Upper lobe of left lung (tissue), 6 donors: Measurements from ENCODE around the gene MRM3. TPM values are rescaled to one million over a fixed set of nuclear protein-coding genes. Genes with fewer than 3 reads are reported as not detected.

Source experiments
- ATAC-seq, 2 donors: fragments of 200-7000 bp; cut with Tn5 transposase; one replicate each; pipeline ENCODE4 v1.9.1; 2022; ENCODE audit warnings: mild to moderate bottlenecking in 2 of 2, moderate library complexity in 2 of 2; ENCODE audit not compliant: low FRiP score in 2 of 2
- DNase-seq, 2 donors: peaks; one replicate each; pipeline ENCODE4 v3.0.0-alpha.2; 2019 to 2020
- H3K27ac ChIP-seq, 4 donors: fragments of 200-600 bp; sonication (generic); one replicate each; pipeline ENCODE4 v1.5.1; 2016 to 2019
- H3K27me3 ChIP-seq, 4 donors: fragments of 200-600 bp; sonication (generic); one replicate each; pipeline ENCODE4 v1.5.1; 2017 to 2019
- H3K36me3 ChIP-seq, 4 donors: fragments of 200-600 bp; sonication (generic); one replicate each; pipeline ENCODE4 v1.5.1; 2016 to 2019
- H3K4me1 ChIP-seq, 4 donors: fragments of 200-600 bp; sonication (generic); one replicate each; pipeline ENCODE4 v1.5.1; 2018 to 2019
- H3K4me3 ChIP-seq, 4 donors: fragments of 200-600 bp; sonication (generic); one replicate each; pipeline ENCODE4 v1.5.1; 2017 to 2019; ENCODE audit warnings: mild to moderate bottlenecking in 2 of 4, moderate library complexity in 1 of 4
- H3K9me3 ChIP-seq, 4 donors: fragments of 200-600 bp; sonication (generic); one replicate each; pipeline ENCODE4 v1.5.1; 2018 to 2019
- CTCF ChIP-seq, 6 experiments: fragments of 450-650 bp in 4 of 6; fragments of 200-600 bp in 2 of 6; sonication (generic) in 2 of 6; IDR thresholded peaks; one replicate each; pipeline ENCODE4 v1.5.1; 2016 to 2019; ENCODE audit warnings: antibody characterized with exemption in 6 of 6
- EP300 ChIP-seq, 4 donors: sonication (generic); formaldehyde crosslinking; IDR thresholded peaks; one replicate each; pipeline ENCODE4 v1.5.1; 2017; ENCODE audit warnings: antibody characterized with exemption in 4 of 4, control low read depth in 2 of 4
- POLR2A ChIP-seq, 4 donors: fragments of 450-650 bp; IDR thresholded peaks; one replicate each; pipeline ENCODE4 v1.5.1; 2016 to 2017; ENCODE audit warnings: antibody characterized with exemption in 4 of 4, mild to moderate bottlenecking in 2 of 4
- POLR2AphosphoS5 ChIP-seq, 2 donors: sonication (generic); formaldehyde crosslinking; IDR thresholded peaks; one replicate each; pipeline ENCODE4 v1.5.1; 2017; ENCODE audit warnings: antibody characterized with exemption in 2 of 2
- WGBS, 2 donors: methylation state at CpG; one replicate each; pipeline ENCODE4 v1.1.5; 2017 to 2018; 5-methylcytosine and 5-hydroxymethylcytosine counted together
- total RNA-seq, 6 donors: library from RNA; depleted of rRNA in 4 of 6; stranded (reverse); fragments of >200 nt in 4 of 6; gene quantifications; one replicate each; pipeline versions ENCODE4 v1.1.0 to v1.2.1, GENCODE V29; 2016 to 2021
- donor health status: DM: no; HTN: no; CAD: no; lungs with moderate emphysema.
- donor health status: DM: no; HTN: yes; CAD: no; lungs with severe emphysema.

MRM3 gene
- total RNA-seq, 6 donors from 2014 or later = 9.8 to 17.8 (median 13.2) TPM

GRCh38 chr17:806781-807522 is 24.8 kb downstream of the MRM3 start:
- WGBS, 2 donors = 89% methylated on average over 11 to 33 of the region's 33 CpGs
- Histone ChIP-seq H3K4me3 (no peak overlapping the region), H3K36me3 (peaks cover 0 to 21% (median 5%) of the 10 kb centered on the region in 4 donors), H3K4me1 (no peaks in the 10 kb centered on the region), H3K27ac (no peak overlapping the region), H3K9me3 (no peaks in the 10 kb centered on the region), H3K27me3 (no peaks in the 10 kb centered on the region)
- no peak for TF ChIP-seq POLR2A (IDR thresholded peaks at IDR 0.05)
- TF ChIP-seq EP300 (IDR thresholded peaks at IDR 0.05) = no peak
- no peak for TF ChIP-seq POLR2AphosphoS5 (IDR thresholded peaks at IDR 0.05)
- no peak for TF ChIP-seq CTCF (IDR thresholded peaks at IDR 0.05)
- ATAC-seq = no peak
- peak in 1 of 2 donors; percentile 74 for DNase-seq

- TF ChIP-seq POLR2AphosphoS5 (IDR thresholded peaks at IDR 0.05) (no peak), POLR2A (IDR thresholded peaks at IDR 0.05) (no peak), EP300 (IDR thresholded peaks at IDR 0.05) (no peak), CTCF (IDR thresholded peaks at IDR 0.05) (no peak)
- DNase-seq (no peak), ATAC-seq (no peak)
- Histone ChIP-seq H3K36me3 (peaks cover 0 to 23% (median 7%) of the 10 kb centered on the region in 4 donors), H3K9me3 (no peaks in the 10 kb centered on the region), H3K4me3 (no peak overlapping the region), H3K4me1 (no peaks in the 10 kb centered on the region), H3K27me3 (no peaks in the 10 kb centered on the region), H3K27ac (no peak overlapping the region)
- WGBS, 2 donors = 84 to 93% methylated on average over 5 to 23 of the region's 28 CpGs
Measured at GRCh38 chr17:807523-808294, 25.6 kb downstream of the MRM3 start.

GRCh38 chr17:811051-811784 is 29.1 kb downstream of the MRM3 start:
- H3K36me3 ChIP-seq = peaks cover 0 to 23% (median 9%) of the 10 kb centered on the region in 4 donors
- no peaks in the 10 kb centered on the region for H3K4me1 ChIP-seq
- WGBS, 2 donors = 81 to 91% methylated on average over 15 to 23 of the region's 29 CpGs
- H3K27me3 ChIP-seq = no peaks in the 10 kb centered on the region
- no peak for TF ChIP-seq POLR2AphosphoS5 (IDR thresholded peaks at IDR 0.05)
- no peak for TF ChIP-seq POLR2A (IDR thresholded peaks at IDR 0.05)
- TF ChIP-seq EP300 (IDR thresholded peaks at IDR 0.05) = no peak
- no peak for TF ChIP-seq CTCF (IDR thresholded peaks at IDR 0.05)
- H3K9me3 ChIP-seq = no peaks in the 10 kb centered on the region
- ATAC-seq (no peak), DNase-seq (peak in 1 of 2 donors; percentile 56)
- no peak overlapping the region for H3K27ac ChIP-seq
- no peak overlapping the region for H3K4me3 ChIP-seq

- Histone ChIP-seq H3K4me1 (no peaks in the 10 kb centered on the region), H3K9me3 (no peaks in the 10 kb centered on the region), H3K27me3 (no peaks in the 10 kb centered on the region), H3K36me3 (peaks cover 0 to 30% (median 11%) of the 10 kb centered on the region in 4 donors), H3K4me3 (no peak overlapping the region), H3K27ac (no peak overlapping the region)
- TF ChIP-seq POLR2AphosphoS5 (IDR thresholded peaks at IDR 0.05) (no peak), CTCF (IDR thresholded peaks at IDR 0.05) (no peak), POLR2A (IDR thresholded peaks at IDR 0.05) (no peak), EP300 (IDR thresholded peaks at IDR 0.05) (no peak)
- WGBS, 2 donors = 90 to 92% methylated on average over 14 of the region's 14 CpGs
- DNase-seq = no peak
- peak in 1 of 2 donors; percentile 30 for ATAC-seq
Measured at GRCh38 chr17:812638-813204, 30.6 kb downstream of the MRM3 start.
